H9 (cell line): ENCODE data around the gene CDH18. TPM values are rescaled to one million over a fixed set of nuclear protein-coding genes. Genes with fewer than 3 reads are reported as not detected.

Experiments used
- DNase-seq: peaks from one replicate; pipeline ENCODE4 v3.0.0-alpha.2; 2017
- H2AFZ ChIP-seq: one replicate; pipeline ENCODE4 v1.6.1; 2013; ENCODE audit warnings: mild to moderate bottlenecking, low read length, control low read depth, moderate library complexity
- H2AK5ac ChIP-seq: 2 replicates; pipeline ENCODE4 v1.6.1; 2013; ENCODE audit warnings: low read length, control low read depth, mixed read lengths; ENCODE audit not compliant: insufficient read length
- H2BK120ac ChIP-seq: one replicate; pipeline ENCODE4 v1.6.1; 2013; ENCODE audit warnings: low read depth, mild to moderate bottlenecking, low read length, control low read depth, inconsistent platforms; ENCODE audit not compliant: poor library complexity, severe bottlenecking
- H2BK12ac ChIP-seq: 2 replicates; pipeline ENCODE4 v1.6.1; 2013; ENCODE audit warnings: low read length, control low read depth, mixed read lengths, low read depth; ENCODE audit not compliant: insufficient read length
- H2BK15ac ChIP-seq: 2 replicates; pipeline ENCODE4 v1.6.1; 2013; ENCODE audit warnings: low read depth, low read length, control low read depth
- H2BK20ac ChIP-seq: one replicate; pipeline ENCODE4 v1.6.1; 2013; ENCODE audit warnings: low read depth, mild to moderate bottlenecking, low read length, control low read depth, inconsistent platforms; ENCODE audit not compliant: poor library complexity, severe bottlenecking
- H2BK5ac ChIP-seq: 2 replicates; pipeline ENCODE4 v1.6.1; 2013; ENCODE audit warnings: low read length, control low read depth, mixed read lengths; ENCODE audit not compliant: insufficient read length
- H3K14ac ChIP-seq: 2 replicates; pipeline ENCODE4 v1.6.1; 2013; ENCODE audit warnings: low read length, control low read depth; ENCODE audit not compliant: insufficient read depth
- H3K18ac ChIP-seq: 2 replicates; pipeline ENCODE4 v1.6.1; 2013; ENCODE audit warnings: low read depth, mild to moderate bottlenecking, mixed read lengths, low read length, control low read depth; ENCODE audit not compliant: insufficient read length
- H3K23ac ChIP-seq: 2 replicates; pipeline ENCODE4 v1.6.1; 2013; ENCODE audit warnings: low read length, control low read depth, mixed read lengths, low read depth; ENCODE audit not compliant: insufficient read length
- H3K23me2 ChIP-seq: 2 replicates; pipeline ENCODE4 v1.6.1; 2013; ENCODE audit warnings: low read depth, mild to moderate bottlenecking, mixed read lengths, low read length, control low read depth; ENCODE audit not compliant: insufficient read length, poor library complexity, severe bottlenecking
- H3K27ac ChIP-seq: 2 replicates; pipeline ENCODE4 v1.5.1; 2013; ENCODE audit warnings: low read length, control low read depth, mixed read lengths, low read depth; ENCODE audit not compliant: insufficient read length
- H3K27me3 ChIP-seq: 2 replicates; pipeline ENCODE4 v1.6.1; 2013; ENCODE audit warnings: low read length, control low read depth, inconsistent platforms; ENCODE audit not compliant: insufficient read depth
- H3K4ac ChIP-seq: 2 replicates; pipeline ENCODE4 v1.6.1; 2013; ENCODE audit warnings: low read depth, mild to moderate bottlenecking, control low read depth, inconsistent platforms, low read length, moderate library complexity
- H3K4me1 ChIP-seq: 2 replicates; pipeline ENCODE4 v1.6.1; 2013; ENCODE audit warnings: low read length, control low read depth, inconsistent platforms; ENCODE audit not compliant: insufficient read depth
- H3K4me2 ChIP-seq: 2 replicates; pipeline ENCODE4 v1.6.1; 2013; ENCODE audit warnings: low read length, control low read depth, mixed read lengths; ENCODE audit not compliant: insufficient read length, insufficient read depth
- H3K56ac ChIP-seq: 2 replicates; pipeline ENCODE4 v1.6.1; 2013; ENCODE audit warnings: low read depth, mild to moderate bottlenecking, mixed read lengths, low read length, control low read depth; ENCODE audit not compliant: insufficient read length
- H3K79me1 ChIP-seq: 2 replicates; pipeline ENCODE4 v1.6.1; 2013; ENCODE audit warnings: low read depth, mild to moderate bottlenecking, moderate library complexity, low read length, control low read depth, inconsistent platforms; ENCODE audit not compliant: insufficient read depth, poor library complexity, severe bottlenecking
- H3K79me2 ChIP-seq: 2 replicates; pipeline ENCODE4 v1.6.1; 2013; ENCODE audit warnings: low read length, control low read depth, inconsistent platforms; ENCODE audit not compliant: insufficient read depth
- H3K9ac ChIP-seq: 2 replicates; pipeline ENCODE4 v1.6.1; 2013; ENCODE audit warnings: low read length, control low read depth, mixed read lengths; ENCODE audit not compliant: insufficient read length; ENCODE audit errors: extremely low read depth
- H3K9me3 ChIP-seq: one replicate; pipeline ENCODE4 v1.6.1; 2013; ENCODE audit warnings: low read depth, low read length, inconsistent platforms; ENCODE audit not compliant: control insufficient read depth
- H3T11ph ChIP-seq: one replicate; pipeline ENCODE4 v1.6.1; 2013; ENCODE audit warnings: mild to moderate bottlenecking, low read length, control low read depth, inconsistent platforms
- H4K20me1 ChIP-seq: one replicate; pipeline ENCODE4 v1.6.1; 2013; ENCODE audit not compliant: control insufficient read depth, insufficient read length, insufficient read depth
- H4K5ac ChIP-seq: 2 replicates; pipeline ENCODE4 v1.6.1; 2013; ENCODE audit warnings: low read depth, mild to moderate bottlenecking, mixed read lengths, low read length, control low read depth; ENCODE audit not compliant: insufficient read length
- H4K8ac ChIP-seq: replicated peaks from 2 replicates; pipeline ENCODE4 v1.6.1; 2013; ENCODE audit warnings: low read length, control low read depth, mixed read lengths, low read depth; ENCODE audit not compliant: insufficient read length
- H4K91ac ChIP-seq: 2 replicates; pipeline ENCODE4 v1.6.1; 2013; ENCODE audit warnings: low read depth, mild to moderate bottlenecking, moderate library complexity, mixed read lengths, low read length, control low read depth; ENCODE audit not compliant: insufficient read length
- H3K27ac Mint-ChIP-seq, 3 experiments: 2 replicates in 2 of 3; 3 replicates in 1 of 3; pipeline ENCODE4 v1.8.0; 2020 to 2021; ENCODE audit warnings: mixed read lengths in 3 of 3, mild to moderate bottlenecking in 1 of 3, moderate library complexity in 1 of 3
- H3K27me3 Mint-ChIP-seq: 2 replicates; pipeline ENCODE4 v1.8.0; 2021; ENCODE audit warnings: low read depth, mild to moderate bottlenecking, moderate library complexity, mixed read lengths
- H3K36me3 Mint-ChIP-seq, 3 experiments: 2 replicates in 2 of 3; 3 replicates in 1 of 3; pipeline ENCODE4 v1.8.0; 2020 to 2021; ENCODE audit warnings: low read depth in 3 of 3, mixed read lengths in 3 of 3; ENCODE audit not compliant: insufficient read depth in 1 of 3
- H3K4me1 Mint-ChIP-seq, 2 experiments: 2 replicates each; pipeline ENCODE4 v1.8.0; 2020; ENCODE audit warnings: mixed read lengths in 2 of 2
- H3K4me3 Mint-ChIP-seq, 2 experiments: 2 replicates in 1 of 2; 3 replicates in 1 of 2; pipeline ENCODE4 v1.8.0; 2020 to 2021; ENCODE audit warnings: mild to moderate bottlenecking in 2 of 2, mixed read lengths in 2 of 2, moderate library complexity in 1 of 2
- H3K9me3 Mint-ChIP-seq, 2 experiments: 2 replicates in 1 of 2; 3 replicates in 1 of 2; pipeline ENCODE4 v1.8.0; 2020; ENCODE audit warnings: mild to moderate bottlenecking in 2 of 2, mixed read lengths in 2 of 2, moderate library complexity in 1 of 2
- WGBS: extraction: QIAGEN DNeasy Blood & Tissue Kit; methylation state at CpG from one replicate; pipeline ENCODE4 v1.1.7; 2013; ENCODE audit warnings: missing lambda C conversion rate, low lambda C conversion rate, mixed read lengths; ENCODE audit not compliant: insufficient read length; ENCODE audit errors: extremely low coverage; 5-methylcytosine and 5-hydroxymethylcytosine counted together
- total RNA-seq: library from RNA; stranded (reverse); gene quantifications from 2 replicates; pipeline ENCODE4 v1.2.1, GENCODE V29; 2021
- TF ChIP-seq, protein P1 (sequence below): fragments of 200-600 bp; sonication (generic); conservative IDR thresholded peaks from 3 replicates; pipeline ENCODE4 v1.8.0; 2021; ENCODE audit warnings: antibody characterized with exemption, mild to moderate bottlenecking

The CDH18 gene
- total RNA-seq, 1 experiment from 2014 or later: not detected

DNA sequence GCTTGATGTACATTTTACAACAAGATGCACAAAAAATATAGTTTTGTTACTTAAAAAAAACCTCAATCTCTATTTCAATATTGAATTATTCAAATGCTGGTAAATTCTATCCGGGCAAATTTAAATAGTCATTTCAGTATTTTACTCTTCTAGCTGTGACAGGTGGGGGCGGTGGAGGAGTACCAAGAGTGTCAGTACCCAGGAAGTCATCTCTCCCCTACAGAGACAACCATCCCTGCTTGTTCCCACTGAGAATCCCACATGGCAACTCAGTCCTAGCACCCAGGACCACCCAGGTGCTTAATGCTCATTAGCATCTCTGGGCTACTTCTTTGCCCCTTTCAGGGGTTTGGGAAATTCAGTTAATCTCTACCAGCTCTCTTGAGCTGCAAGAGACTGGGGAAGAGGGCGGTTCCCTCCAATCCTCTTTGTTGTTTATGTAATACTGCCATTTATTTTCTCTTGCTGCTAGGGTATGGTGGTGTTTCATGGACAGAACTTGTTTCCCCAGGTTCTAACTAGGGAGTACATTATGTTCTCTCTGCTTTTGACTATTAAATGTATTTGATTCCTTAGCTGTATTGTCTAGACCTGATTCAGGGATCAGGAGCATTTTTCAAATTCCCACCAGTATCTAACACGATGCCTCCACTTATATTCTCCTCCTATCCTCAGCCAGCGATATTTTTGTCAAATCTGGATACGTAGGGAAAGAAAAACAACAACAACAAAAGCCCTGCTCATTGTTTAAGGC lies 122.5 kb downstream of the CDH18 start:
- Mint-ChIP-seq H3K9me3 (no peaks in the 10 kb centered on the region; a peak in 1 of 5 replicates), H3K27ac (no peak overlapping the region), H3K36me3 (no peaks in the 10 kb centered on the region; a peak in 1 of 7 replicates), H3K27me3 (no peaks in the 10 kb centered on the region), H3K4me3 (no peak overlapping the region), H3K4me1 (peaks cover 16 to 20% of the 10 kb centered on the region in 2 experiments)
- no peaks in the 10 kb centered on the region for H3K79me1 ChIP-seq
- no peak overlapping the region for H2AFZ ChIP-seq
- H4K91ac ChIP-seq: no peak overlapping the region
- H3K79me2 ChIP-seq: no peaks in the 10 kb centered on the region
- no peaks in the 10 kb centered on the region for H3K9me3 ChIP-seq
- no peak overlapping the region for H2BK12ac ChIP-seq
- no peak overlapping the region for H3K56ac ChIP-seq
- no peak overlapping the region for H3K4me2 ChIP-seq
- no peak overlapping the region for H4K8ac ChIP-seq
- no peak overlapping the region for H2BK20ac ChIP-seq
- no peak for DNase-seq
- no CpG with 5 or more reads among the region's 6 CpGs for WGBS
- H3K27me3 ChIP-seq: no peaks in the 10 kb centered on the region
- no peak overlapping the region for H3T11ph ChIP-seq
- H3K23ac ChIP-seq: no peak overlapping the region
- H3K9ac ChIP-seq: no peak overlapping the region
- H3K27ac ChIP-seq: no peak overlapping the region
- no peak overlapping the region for H2AK5ac ChIP-seq
- TF ChIP-seq, protein P1, sequence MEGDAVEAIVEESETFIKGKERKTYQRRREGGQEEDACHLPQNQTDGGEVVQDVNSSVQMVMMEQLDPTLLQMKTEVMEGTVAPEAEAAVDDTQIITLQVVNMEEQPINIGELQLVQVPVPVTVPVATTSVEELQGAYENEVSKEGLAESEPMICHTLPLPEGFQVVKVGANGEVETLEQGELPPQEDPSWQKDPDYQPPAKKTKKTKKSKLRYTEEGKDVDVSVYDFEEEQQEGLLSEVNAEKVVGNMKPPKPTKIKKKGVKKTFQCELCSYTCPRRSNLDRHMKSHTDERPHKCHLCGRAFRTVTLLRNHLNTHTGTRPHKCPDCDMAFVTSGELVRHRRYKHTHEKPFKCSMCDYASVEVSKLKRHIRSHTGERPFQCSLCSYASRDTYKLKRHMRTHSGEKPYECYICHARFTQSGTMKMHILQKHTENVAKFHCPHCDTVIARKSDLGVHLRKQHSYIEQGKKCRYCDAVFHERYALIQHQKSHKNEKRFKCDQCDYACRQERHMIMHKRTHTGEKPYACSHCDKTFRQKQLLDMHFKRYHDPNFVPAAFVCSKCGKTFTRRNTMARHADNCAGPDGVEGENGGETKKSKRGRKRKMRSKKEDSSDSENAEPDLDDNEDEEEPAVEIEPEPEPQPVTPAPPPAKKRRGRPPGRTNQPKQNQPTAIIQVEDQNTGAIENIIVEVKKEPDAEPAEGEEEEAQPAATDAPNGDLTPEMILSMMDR: no peak
- no peak overlapping the region for H2BK120ac ChIP-seq
- H4K5ac ChIP-seq: no peak overlapping the region
- no peaks in the 10 kb centered on the region for H4K20me1 ChIP-seq
- no peak overlapping the region for H3K4ac ChIP-seq
- H3K18ac ChIP-seq: no peak overlapping the region
- H3K4me1 ChIP-seq: no peaks in the 10 kb centered on the region
- H3K23me2 ChIP-seq: no peaks in the 10 kb centered on the region
- no peak overlapping the region for H2BK5ac ChIP-seq
- H3K14ac ChIP-seq: no peak overlapping the region
- no peak overlapping the region for H2BK15ac ChIP-seq
